Dedifferentiated amniotic fluid mesenchymal stem cell (primary cell): Measurements from ENCODE around the gene HACE1.
A peak's percentile ranks its signal among the peaks of the same experiment; 100 is the strongest.
"Not testable (repeated sequence)": the region's sequence is repeated elsewhere in the genome, so short reads cannot be mapped to it uniquely, and the experiment has no call there.

Source experiments
- DNase-seq: peaks from one replicate; pipeline ENCODE4 v3.0.0-alpha.2; 2016; ENCODE audit errors: extremely low spot score

HACE1 gene

GRCh38 chr6:104829183-104829958, 30.3 kb downstream of the HACE1 start:
- no peak for DNase-seq

- no peak for DNase-seq
These were observed 31.2 kb downstream of the HACE1 start for GRCh38 chr6:104828478-104828877.

GRCh38 chr6:104820820-104821219, 38.9 kb downstream of the HACE1 start:
- not testable (repeated sequence) for DNase-seq

- no peak for DNase-seq
These were observed 43.6 kb downstream of the HACE1 start for GRCh38 chr6:104816125-104816524.

- DNase-seq, result no peak
These were observed 45.0 kb downstream of the HACE1 start for GRCh38 chr6:104814743-104815142.

- DNase-seq, result no peak
These were observed 46.2 kb downstream of the HACE1 start for GRCh38 chr6:104813552-104813951.

- DNase-seq, result no peak
These were observed 50.6 kb downstream of the HACE1 start for GRCh38 chr6:104809116-104809515.

- DNase-seq, result not testable (repeated sequence)
These were observed 54.4 kb downstream of the HACE1 start for GRCh38 chr6:104805335-104805734.

GRCh38 chr6:104799134-104799657, 60.5 kb downstream of the HACE1 start:
- DNase-seq, result no peak

- no peak for DNase-seq
These were observed 63.5 kb downstream of the HACE1 start for GRCh38 chr6:104796031-104796785.

- DNase-seq, result no peak
These were observed 64.4 kb downstream of the HACE1 start for GRCh38 chr6:104795363-104795762.

- peak; percentile 72 for DNase-seq
These were observed 69.9 kb downstream of the HACE1 start for GRCh38 chr6:104789770-104790190.

GRCh38 chr6:104788400-104788799, 71.3 kb downstream of the HACE1 start:
- DNase-seq, result no peak

GRCh38 chr6:104787305-104787704, 72.4 kb downstream of the HACE1 start:
- DNase-seq, result no peak

GRCh38 chr6:104784884-104785283, 74.8 kb downstream of the HACE1 start:
- DNase-seq, result peak; percentile 26

- peak; percentile 23 for DNase-seq
These were observed 88.4 kb downstream of the HACE1 start for GRCh38 chr6:104771258-104771832.

- DNase-seq, result no peak
These were observed 90.8 kb downstream of the HACE1 start for GRCh38 chr6:104768906-104769305.

GRCh38 chr6:104766595-104766994, 93.1 kb downstream of the HACE1 start:
- no peak for DNase-seq

- DNase-seq, result no peak
These were observed 104.8 kb downstream of the HACE1 start for GRCh38 chr6:104754788-104755409.

GRCh38 chr6:104753251-104753650, 106.5 kb downstream of the HACE1 start:
- DNase-seq, result no peak

- no peak for DNase-seq
These were observed 109.3 kb downstream of the HACE1 start for GRCh38 chr6:104750449-104750848.

GRCh38 chr6:104739124-104739523, 120.6 kb downstream of the HACE1 start:
- not testable (repeated sequence) for DNase-seq
